ENCODE data around the gene USP19.

DNA sequence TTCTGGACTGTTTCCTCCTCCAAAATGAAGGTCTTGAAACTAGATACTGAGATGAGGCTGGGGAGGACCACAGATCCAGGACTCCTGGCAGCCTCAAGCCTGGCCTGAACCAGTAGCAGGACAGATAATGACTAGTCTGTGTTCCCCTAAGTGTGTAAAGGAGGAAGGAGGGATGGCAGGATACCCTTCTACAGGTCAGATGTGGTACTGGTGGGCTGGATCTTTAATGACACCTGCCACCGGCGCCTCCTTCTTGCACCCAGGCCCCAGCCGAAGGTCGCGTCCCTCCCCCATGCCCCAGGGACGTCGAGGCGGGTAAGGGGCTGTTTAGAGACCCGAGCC is 556 bp downstream of the USP19 start:
- TF ChIP-seq, protein P1, sequence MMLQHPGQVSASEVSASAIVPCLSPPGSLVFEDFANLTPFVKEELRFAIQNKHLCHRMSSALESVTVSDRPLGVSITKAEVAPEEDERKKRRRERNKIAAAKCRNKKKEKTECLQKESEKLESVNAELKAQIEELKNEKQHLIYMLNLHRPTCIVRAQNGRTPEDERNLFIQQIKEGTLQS (IDR thresholded peaks at IDR 0.05), result no peak
- TF ChIP-seq, protein P2, sequence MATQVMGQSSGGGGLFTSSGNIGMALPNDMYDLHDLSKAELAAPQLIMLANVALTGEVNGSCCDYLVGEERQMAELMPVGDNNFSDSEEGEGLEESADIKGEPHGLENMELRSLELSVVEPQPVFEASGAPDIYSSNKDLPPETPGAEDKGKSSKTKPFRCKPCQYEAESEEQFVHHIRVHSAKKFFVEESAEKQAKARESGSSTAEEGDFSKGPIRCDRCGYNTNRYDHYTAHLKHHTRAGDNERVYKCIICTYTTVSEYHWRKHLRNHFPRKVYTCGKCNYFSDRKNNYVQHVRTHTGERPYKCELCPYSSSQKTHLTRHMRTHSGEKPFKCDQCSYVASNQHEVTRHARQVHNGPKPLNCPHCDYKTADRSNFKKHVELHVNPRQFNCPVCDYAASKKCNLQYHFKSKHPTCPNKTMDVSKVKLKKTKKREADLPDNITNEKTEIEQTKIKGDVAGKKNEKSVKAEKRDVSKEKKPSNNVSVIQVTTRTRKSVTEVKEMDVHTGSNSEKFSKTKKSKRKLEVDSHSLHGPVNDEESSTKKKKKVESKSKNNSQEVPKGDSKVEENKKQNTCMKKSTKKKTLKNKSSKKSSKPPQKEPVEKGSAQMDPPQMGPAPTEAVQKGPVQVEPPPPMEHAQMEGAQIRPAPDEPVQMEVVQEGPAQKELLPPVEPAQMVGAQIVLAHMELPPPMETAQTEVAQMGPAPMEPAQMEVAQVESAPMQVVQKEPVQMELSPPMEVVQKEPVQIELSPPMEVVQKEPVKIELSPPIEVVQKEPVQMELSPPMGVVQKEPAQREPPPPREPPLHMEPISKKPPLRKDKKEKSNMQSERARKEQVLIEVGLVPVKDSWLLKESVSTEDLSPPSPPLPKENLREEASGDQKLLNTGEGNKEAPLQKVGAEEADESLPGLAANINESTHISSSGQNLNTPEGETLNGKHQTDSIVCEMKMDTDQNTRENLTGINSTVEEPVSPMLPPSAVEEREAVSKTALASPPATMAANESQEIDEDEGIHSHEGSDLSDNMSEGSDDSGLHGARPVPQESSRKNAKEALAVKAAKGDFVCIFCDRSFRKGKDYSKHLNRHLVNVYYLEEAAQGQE (IDR thresholded peaks at IDR 0.05; ENCODE audit: low read depth), result no peak
- TF ChIP-seq, protein P3, sequence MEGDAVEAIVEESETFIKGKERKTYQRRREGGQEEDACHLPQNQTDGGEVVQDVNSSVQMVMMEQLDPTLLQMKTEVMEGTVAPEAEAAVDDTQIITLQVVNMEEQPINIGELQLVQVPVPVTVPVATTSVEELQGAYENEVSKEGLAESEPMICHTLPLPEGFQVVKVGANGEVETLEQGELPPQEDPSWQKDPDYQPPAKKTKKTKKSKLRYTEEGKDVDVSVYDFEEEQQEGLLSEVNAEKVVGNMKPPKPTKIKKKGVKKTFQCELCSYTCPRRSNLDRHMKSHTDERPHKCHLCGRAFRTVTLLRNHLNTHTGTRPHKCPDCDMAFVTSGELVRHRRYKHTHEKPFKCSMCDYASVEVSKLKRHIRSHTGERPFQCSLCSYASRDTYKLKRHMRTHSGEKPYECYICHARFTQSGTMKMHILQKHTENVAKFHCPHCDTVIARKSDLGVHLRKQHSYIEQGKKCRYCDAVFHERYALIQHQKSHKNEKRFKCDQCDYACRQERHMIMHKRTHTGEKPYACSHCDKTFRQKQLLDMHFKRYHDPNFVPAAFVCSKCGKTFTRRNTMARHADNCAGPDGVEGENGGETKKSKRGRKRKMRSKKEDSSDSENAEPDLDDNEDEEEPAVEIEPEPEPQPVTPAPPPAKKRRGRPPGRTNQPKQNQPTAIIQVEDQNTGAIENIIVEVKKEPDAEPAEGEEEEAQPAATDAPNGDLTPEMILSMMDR (IDR thresholded peaks at IDR 0.05 in 2 of 3, conservative IDR thresholded peaks at IDR 0.05 in 1 of 3; ENCODE audit: borderline replicate concordance in 1 of 3, insufficient read depth in 1 of 3, low read depth in 2 of 3, low read length in 2 of 3), result no peak
- no peak for TF ChIP-seq CBX3 (IDR thresholded peaks at IDR 0.05; ENCODE audit: low read depth)
- TF ChIP-seq POLR2AphosphoS5 (IDR thresholded peaks at IDR 0.05; ENCODE audit: low read depth, low read length), result no peak
- TF ChIP-seq ZFX (IDR thresholded peaks at IDR 0.05), result no peak
- TF ChIP-seq EZH2 (IDR thresholded peaks at IDR 0.05), result no peak
- TF ChIP-seq ELF1 (IDR thresholded peaks at IDR 0.05; ENCODE audit: borderline replicate concordance, low read depth), result no peak
- TF ChIP-seq, protein P4, sequence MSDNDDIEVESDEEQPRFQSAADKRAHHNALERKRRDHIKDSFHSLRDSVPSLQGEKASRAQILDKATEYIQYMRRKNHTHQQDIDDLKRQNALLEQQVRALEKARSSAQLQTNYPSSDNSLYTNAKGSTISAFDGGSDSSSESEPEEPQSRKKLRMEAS (IDR thresholded peaks at IDR 0.05), result no peak
- no peak for TF ChIP-seq RAD21 (IDR thresholded peaks at IDR 0.05; ENCODE audit: low read depth)
- TF ChIP-seq SIN3A (IDR thresholded peaks at IDR 0.05; ENCODE audit: low read depth), result no peak
